ENCODE measurements around the gene OGDH. TPM values are rescaled to one million over a fixed set of nuclear protein-coding genes. Genes with fewer than 3 reads are reported as not detected.
"Not testable (repeated sequence)": the region's sequence is repeated elsewhere in the genome, so short reads cannot be mapped to it uniquely, and the experiment has no call there.

OGDH gene
- total RNA-seq, 2 donors from 2014 or later, result 77.6 to 128 TPM

GRCh38 chr7:44597181-44597580, 9.2 kb upstream of the OGDH start:
- not testable (repeated sequence) for H3K36me3 Mint-ChIP-seq (ENCODE audit: low read depth); ATAC-seq (replicated peaks); H3K27ac Mint-ChIP-seq; H3K27me3 Mint-ChIP-seq; H3K4me3 Mint-ChIP-seq; H3K9me3 Mint-ChIP-seq; H3K4me1 Mint-ChIP-seq

GRCh38 chr7:44599222-44599621, 7.2 kb upstream of the OGDH start:
- Mint-ChIP-seq H3K27me3 (no peaks in the 10 kb centered on the region), H3K4me1 (no peaks in the 10 kb centered on the region), H3K27ac (no peak overlapping the region), H3K9me3 (no peaks in the 10 kb centered on the region), H3K4me3 (no peak overlapping the region), H3K36me3 (ENCODE audit: low read depth) (no peaks in the 10 kb centered on the region)
- no peak for ATAC-seq (replicated peaks)

GRCh38 chr7:44602576-44602910, 3.9 kb upstream of the OGDH start:
- Mint-ChIP-seq H3K4me3 (no peak overlapping the region), H3K4me1 (peaks cover 3% of the 10 kb centered on the region), H3K27ac (no peak overlapping the region), H3K9me3 (no peaks in the 10 kb centered on the region), H3K27me3 (no peaks in the 10 kb centered on the region), H3K36me3 (ENCODE audit: low read depth) (peaks cover 16% of the 10 kb centered on the region)
- no peak for ATAC-seq (replicated peaks)

- no peaks in the 10 kb centered on the region for H3K9me3 Mint-ChIP-seq
- peaks cover 4% of the 10 kb centered on the region for H3K4me1 Mint-ChIP-seq
- no peaks in the 10 kb centered on the region for H3K27me3 Mint-ChIP-seq
- no peak for ATAC-seq (replicated peaks)
- peaks cover 22% of the 10 kb centered on the region for H3K36me3 Mint-ChIP-seq (ENCODE audit: low read depth)
- no peak overlapping the region for H3K4me3 Mint-ChIP-seq
- no peak overlapping the region for H3K27ac Mint-ChIP-seq
Measured at GRCh38 chr7:44603193-44603592, 3.2 kb upstream of the OGDH start.

GRCh38 chr7:44604941-44605340, 1.5 kb upstream of the OGDH start:
- ATAC-seq (replicated peaks), result no peak
- H3K36me3 Mint-ChIP-seq (ENCODE audit: low read depth), result peaks cover 23% of the 10 kb centered on the region
- peak overlapping the region; percentile 90 for H3K4me3 Mint-ChIP-seq
- H3K4me1 Mint-ChIP-seq, result peaks cover 11% of the 10 kb centered on the region
- no peaks in the 10 kb centered on the region for H3K9me3 Mint-ChIP-seq
- H3K27ac Mint-ChIP-seq, result no peak overlapping the region
- no peaks in the 10 kb centered on the region for H3K27me3 Mint-ChIP-seq

- no peak for ATAC-seq (replicated peaks)
- no peaks in the 10 kb centered on the region for H3K27me3 Mint-ChIP-seq
- H3K36me3 Mint-ChIP-seq (ENCODE audit: low read depth), result peaks cover 27% of the 10 kb centered on the region
- no peaks in the 10 kb centered on the region for H3K9me3 Mint-ChIP-seq
- H3K4me3 Mint-ChIP-seq, result peak overlapping the region; percentile 90
- H3K4me1 Mint-ChIP-seq, result peaks cover 22% of the 10 kb centered on the region
- H3K27ac Mint-ChIP-seq, result peak overlapping the region; percentile 97
Measured at GRCh38 chr7:44607141-44608068, 978 bp downstream of the OGDH start.

GRCh38 chr7:44608916-44609648, 2.7 kb downstream of the OGDH start:
- Mint-ChIP-seq H3K27ac (peak overlapping the region; percentile 30), H3K9me3 (no peaks in the 10 kb centered on the region), H3K36me3 (ENCODE audit: low read depth) (peaks cover 29% of the 10 kb centered on the region), H3K4me3 (peak overlapping the region; percentile 90), H3K27me3 (no peaks in the 10 kb centered on the region), H3K4me1 (peaks cover 22% of the 10 kb centered on the region)
- ATAC-seq (replicated peaks), result no peak

GRCh38 chr7:44609829-44610228, 3.4 kb downstream of the OGDH start:
- H3K36me3 Mint-ChIP-seq (ENCODE audit: low read depth), result peaks cover 35% of the 10 kb centered on the region
- no peak for ATAC-seq (replicated peaks)
- H3K9me3 Mint-ChIP-seq, result no peaks in the 10 kb centered on the region
- peak overlapping the region; percentile 90 for H3K4me3 Mint-ChIP-seq
- peaks cover 30% of the 10 kb centered on the region for H3K4me1 Mint-ChIP-seq
- peak overlapping the region; percentile 55 for H3K27ac Mint-ChIP-seq
- H3K27me3 Mint-ChIP-seq, result no peaks in the 10 kb centered on the region

GRCh38 chr7:44615149-44615611, 8.8 kb downstream of the OGDH start:
- peaks cover 38% of the 10 kb centered on the region for H3K36me3 Mint-ChIP-seq (ENCODE audit: low read depth)
- ATAC-seq (replicated peaks), result no peak
- H3K27ac Mint-ChIP-seq, result peak overlapping the region; percentile 75
- peak overlapping the region; percentile 57 for H3K4me3 Mint-ChIP-seq
- no peaks in the 10 kb centered on the region for H3K9me3 Mint-ChIP-seq
- H3K4me1 Mint-ChIP-seq, result peaks cover 59% of the 10 kb centered on the region
- H3K27me3 Mint-ChIP-seq, result no peaks in the 10 kb centered on the region

GRCh38 chr7:44615793-44616192, 9.4 kb downstream of the OGDH start:
- Mint-ChIP-seq H3K4me3 (peak overlapping the region; percentile 19), H3K27me3 (no peaks in the 10 kb centered on the region), H3K27ac (no peak overlapping the region), H3K36me3 (ENCODE audit: low read depth) (peaks cover 42% of the 10 kb centered on the region), H3K9me3 (no peaks in the 10 kb centered on the region), H3K4me1 (peaks cover 59% of the 10 kb centered on the region)
- ATAC-seq (replicated peaks), result no peak

GRCh38 chr7:44616545-44616944, 10.1 kb downstream of the OGDH start:
- H3K4me1 Mint-ChIP-seq, result peaks cover 64% of the 10 kb centered on the region
- ATAC-seq (replicated peaks), result no peak
- peaks cover 42% of the 10 kb centered on the region for H3K36me3 Mint-ChIP-seq (ENCODE audit: low read depth)
- H3K27me3 Mint-ChIP-seq, result no peaks in the 10 kb centered on the region
- H3K27ac Mint-ChIP-seq, result no peak overlapping the region
- H3K4me3 Mint-ChIP-seq, result peak overlapping the region; percentile 75
- no peaks in the 10 kb centered on the region for H3K9me3 Mint-ChIP-seq

GRCh38 chr7:44617225-44617890, 10.9 kb downstream of the OGDH start:
- peaks cover 56% of the 10 kb centered on the region for H3K4me1 Mint-ChIP-seq
- peak overlapping the region; percentile 95 for H3K27ac Mint-ChIP-seq
- peak overlapping the region; percentile 75 for H3K4me3 Mint-ChIP-seq
- H3K27me3 Mint-ChIP-seq, result no peaks in the 10 kb centered on the region
- H3K36me3 Mint-ChIP-seq (ENCODE audit: low read depth), result peaks cover 37% of the 10 kb centered on the region
- H3K9me3 Mint-ChIP-seq, result no peaks in the 10 kb centered on the region
- peak; percentile 87 for ATAC-seq (replicated peaks)

GRCh38 chr7:44618045-44618444, 11.6 kb downstream of the OGDH start:
- Mint-ChIP-seq H3K36me3 (ENCODE audit: low read depth) (peaks cover 37% of the 10 kb centered on the region), H3K9me3 (no peaks in the 10 kb centered on the region), H3K4me1 (peaks cover 63% of the 10 kb centered on the region), H3K4me3 (peak overlapping the region; percentile 75), H3K27me3 (no peaks in the 10 kb centered on the region), H3K27ac (peak overlapping the region; percentile 95)
- no peak for ATAC-seq (replicated peaks)

GRCh38 chr7:44618753-44619152, 12.3 kb downstream of the OGDH start:
- Mint-ChIP-seq H3K4me3 (peak overlapping the region; percentile 75), H3K36me3 (ENCODE audit: low read depth) (peaks cover 39% of the 10 kb centered on the region), H3K27me3 (no peaks in the 10 kb centered on the region), H3K9me3 (no peaks in the 10 kb centered on the region), H3K4me1 (peaks cover 69% of the 10 kb centered on the region), H3K27ac (peak overlapping the region; percentile 95)
- ATAC-seq (replicated peaks), result peak; percentile 44
